CD14-positive monocyte (primary cell): ENCODE measurements around the gene ZDHHC13. TPM values are rescaled to one million over a fixed set of nuclear protein-coding genes. Genes with fewer than 3 reads are reported as not detected.

Experiments
- DNase-seq, 3 donors: peaks; one replicate each; pipeline ENCODE4 v3.0.0-alpha.2; 2011 to 2022
- H2AFZ ChIP-seq: 2 replicates; pipeline ENCODE4 v1.6.0; 2012; ENCODE audit warnings: mild to moderate bottlenecking, low read depth, low read length, inconsistent platforms; ENCODE audit not compliant: insufficient read depth, poor library complexity, severe bottlenecking
- H3K27ac ChIP-seq, 2 donors: 1 replicate in 1 of 2; 2 replicates in 1 of 2; pipeline ENCODE4 v1.5.1; 2012 to 2013; ENCODE audit warnings: low read length in 2 of 2, control low read depth in 1 of 2, inconsistent platforms in 1 of 2, low read depth in 1 of 2, mild to moderate bottlenecking in 1 of 2
- H3K27me3 ChIP-seq, 2 donors: one replicate each; pipeline versions ENCODE4 v1.6.0 to v1.6.1; 2011 to 2013; ENCODE audit warnings: low read length in 2 of 2; ENCODE audit not compliant: control insufficient read depth in 2 of 2, insufficient read depth in 2 of 2
- H3K36me3 ChIP-seq, 2 donors: replicated peaks in 1 of 2; 1 replicate in 1 of 2; 2 replicates in 1 of 2; pipeline versions ENCODE4 v1.5.1 to v1.6.1; 2012 to 2013; ENCODE audit warnings: low read length in 2 of 2, control low read depth in 1 of 2, inconsistent platforms in 1 of 2, mild to moderate bottlenecking in 1 of 2; ENCODE audit not compliant: insufficient read depth in 2 of 2, control insufficient read depth in 1 of 2
- H3K4me1 ChIP-seq, 2 donors: 1 replicate in 1 of 2; 2 replicates in 1 of 2; pipeline versions ENCODE4 v1.5.1 to v1.6.1; 2012 to 2013; ENCODE audit warnings: low read length in 2 of 2, control low read depth in 1 of 2, inconsistent platforms in 1 of 2, mild to moderate bottlenecking in 1 of 2, moderate library complexity in 1 of 2; ENCODE audit not compliant: insufficient read depth in 2 of 2, control insufficient read depth in 1 of 2
- H3K4me2 ChIP-seq: replicated peaks from 2 replicates; pipeline ENCODE3; 2012; ENCODE audit warnings: low read length, moderate library complexity, mild to moderate bottlenecking; ENCODE audit not compliant: poor library complexity, severe bottlenecking; ENCODE audit errors: extremely low read depth
- H3K4me3 ChIP-seq, 3 experiments: fragments of 200-600 bp in 1 of 3; sonication (generic) in 1 of 3; replicated peaks in 1 of 3; 1 replicate in 2 of 3; 2 replicates in 1 of 3; pipeline ENCODE4 v1.5.1; 2011 to 2013; ENCODE audit warnings: low read length in 3 of 3, mild to moderate bottlenecking in 3 of 3, control low read depth in 2 of 3, low read depth in 2 of 3, inconsistent platforms in 1 of 3, moderate library complexity in 1 of 3
- H3K79me2 ChIP-seq: 2 replicates; pipeline ENCODE4 v1.6.0; 2012; ENCODE audit warnings: mild to moderate bottlenecking, control low read depth, inconsistent platforms, low read length, moderate library complexity; ENCODE audit not compliant: insufficient read depth
- H3K9ac ChIP-seq: 2 replicates; pipeline ENCODE4 v1.6.0; 2017; ENCODE audit warnings: low read length, mild to moderate bottlenecking; ENCODE audit not compliant: insufficient read depth, poor library complexity, severe bottlenecking
- H3K9me3 ChIP-seq, 2 donors: replicated peaks in 1 of 2; 1 replicate in 1 of 2; 2 replicates in 1 of 2; pipeline versions ENCODE4 v1.5.1 to v1.6.1; 2012 to 2013; ENCODE audit warnings: low read length in 2 of 2, control low read depth in 1 of 2; ENCODE audit not compliant: control insufficient read depth in 1 of 2, insufficient read depth in 1 of 2
- H4K20me1 ChIP-seq: 2 replicates; pipeline ENCODE4 v1.6.0; 2012; ENCODE audit warnings: mild to moderate bottlenecking, low read length, control low read depth, moderate library complexity; ENCODE audit not compliant: insufficient read depth
- H3K27ac Mint-ChIP-seq, 7 donors: one replicate each; pipeline ENCODE4 v1.8.0; 2020; ENCODE audit warnings: mild to moderate bottlenecking in 7 of 7, mixed read lengths in 7 of 7, moderate library complexity in 6 of 7, inconsistent platforms in 2 of 7
- H3K27me3 Mint-ChIP-seq, 3 donors: one replicate each; pipeline ENCODE4 v1.8.0; 2021 to 2022; ENCODE audit warnings: low read depth in 3 of 3, mild to moderate bottlenecking in 3 of 3, mixed read lengths in 3 of 3, moderate library complexity in 3 of 3, inconsistent platforms in 1 of 3
- H3K36me3 Mint-ChIP-seq, 2 donors: one replicate each; pipeline ENCODE4 v1.8.0; 2020; ENCODE audit warnings: mixed read lengths in 2 of 2, inconsistent platforms in 1 of 2, mild to moderate bottlenecking in 1 of 2
- H3K4me1 Mint-ChIP-seq: one replicate; pipeline ENCODE4 v1.8.0; 2020; ENCODE audit warnings: mild to moderate bottlenecking, mixed read lengths
- H3K4me3 Mint-ChIP-seq, 2 donors: one replicate each; pipeline ENCODE4 v1.8.0; 2020; ENCODE audit warnings: mild to moderate bottlenecking in 2 of 2, mixed read lengths in 2 of 2, moderate library complexity in 1 of 2
- H3K9me3 Mint-ChIP-seq, 7 donors: one replicate each; pipeline ENCODE4 v1.8.0; 2020 to 2022; ENCODE audit warnings: mixed read lengths in 7 of 7, mild to moderate bottlenecking in 6 of 7, moderate library complexity in 6 of 7, inconsistent platforms in 2 of 7
- CTCF ChIP-seq: fragments of 200-600 bp; IDR thresholded peaks from one replicate; pipeline ENCODE4 v1.8.0; 2022; ENCODE audit warnings: antibody characterized with exemption, mild to moderate bottlenecking
- WGBS: methylation state at CpG from one replicate; pipeline ENCODE4 v1.1.5; 2013; ENCODE audit warnings: missing lambda C conversion rate; ENCODE audit not compliant: insufficient coverage; 5-methylcytosine and 5-hydroxymethylcytosine counted together
- intact Hi-C, 2 donors: fragments of 100-400 bp; cut with micrococcal nuclease; formaldehyde crosslinking; loops; one replicate each; pipeline versions ENCODE4 v1.15.0 to v1.15.1; 2023
- polyA plus RNA-seq, 3 donors: library from polyadenylated mRNA; depleted of rRNA in 1 of 3; unstranded in 2 of 3; stranded (reverse) in 1 of 3; fragments of 300-500 nt in 2 of 3; fragments of >200 nt in 1 of 3; fragmentation: Illumina TruSeq in 2 of 3; gene quantifications; 1 replicate in 2 of 3; 2 replicates in 1 of 3; pipeline ENCODE4 v1.2.3, GENCODE V29; 2012 to 2021

ZDHHC13 gene
- polyA plus RNA-seq, 3 donors = 5.6 to 7.5 (median 5.6) TPM

DNA sequence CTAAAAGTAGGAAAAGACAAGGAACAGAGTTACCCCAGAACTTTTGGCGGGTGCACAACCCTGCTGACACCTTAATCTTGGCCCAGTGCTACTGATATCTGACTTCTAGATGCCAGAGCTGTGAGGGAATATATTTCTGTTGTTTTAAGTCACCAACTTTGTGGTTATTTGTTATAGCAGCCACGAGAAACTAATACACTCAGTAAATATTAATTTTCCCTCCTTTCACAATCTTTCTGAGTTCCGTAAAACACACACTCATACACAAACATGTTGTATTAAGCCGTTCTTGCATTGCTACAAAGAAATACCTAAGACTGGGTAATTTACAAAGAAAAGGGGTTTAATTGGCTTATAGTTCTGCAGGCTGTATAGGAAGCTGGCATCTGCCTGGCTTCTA, 16.1 kb upstream of the ZDHHC13 start:
- Histone ChIP-seq H3K4me3 (no peak overlapping the region), H3K27me3 (no peaks in the 10 kb centered on the region), H3K9me3 (no peaks in the 10 kb centered on the region), H4K20me1 (no peaks in the 10 kb centered on the region), H3K79me2 (no peaks in the 10 kb centered on the region), H3K36me3 (no peaks in the 10 kb centered on the region), H3K4me1 (no peaks in the 10 kb centered on the region), H2AFZ (no peak overlapping the region), H3K4me2 (no peak overlapping the region), H3K9ac (no peak overlapping the region), H3K27ac (no peak overlapping the region)
- H3K4me3 Mint-ChIP-seq = no peak overlapping the region
- H3K9me3 Mint-ChIP-seq = peaks cover 0 to 3% (median 2%) of the 10 kb centered on the region in 7 donors
- intact Hi-C loops = no loop called here
- no peak for DNase-seq
- no peak for TF ChIP-seq CTCF
- peaks cover 3 to 4% (median 4%) of the 10 kb centered on the region in 3 donors for H3K27me3 Mint-ChIP-seq
- WGBS = 80% methylated on average over 1 of the region's 4 CpGs
- H3K4me1 Mint-ChIP-seq = no peaks in the 10 kb centered on the region
- peak overlapping the region in 1 of 7 donors; percentile 64 for H3K27ac Mint-ChIP-seq
- no peaks in the 10 kb centered on the region for H3K36me3 Mint-ChIP-seq

DNA sequence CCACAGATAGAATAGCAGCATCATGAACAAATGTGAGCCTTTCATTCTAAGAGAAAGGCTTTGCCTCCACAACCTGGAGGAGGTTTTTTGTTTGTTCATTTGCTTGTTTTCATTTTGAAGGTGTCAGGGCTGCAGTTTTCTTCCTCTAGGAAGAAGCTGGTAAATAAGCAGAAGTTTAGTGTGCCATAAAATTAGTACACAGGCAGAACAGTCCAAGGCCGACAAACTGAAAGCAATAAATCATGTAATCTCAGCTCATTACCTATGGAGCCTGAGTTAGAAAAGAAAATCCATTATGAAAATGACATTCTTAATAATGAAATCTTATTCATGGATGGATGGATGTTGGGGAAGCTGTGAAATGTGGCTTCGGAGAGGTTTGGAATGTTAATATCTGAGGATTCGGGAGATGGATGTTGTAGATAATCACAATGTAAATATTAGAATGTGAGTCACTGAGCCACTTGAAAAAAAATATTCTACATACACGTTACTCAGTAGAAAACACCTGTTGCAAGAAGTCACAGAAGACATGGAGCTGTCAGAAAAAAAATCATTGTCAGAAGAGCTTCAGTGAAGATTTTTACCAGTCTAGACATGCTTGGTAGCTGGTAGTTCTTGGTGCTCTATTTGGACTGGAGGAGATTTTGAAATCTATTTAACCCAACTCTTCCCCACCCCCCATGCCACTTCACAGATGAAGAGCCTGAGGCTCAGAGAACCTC, 15.0 kb upstream of the ZDHHC13 start:
- no CpG with 5 or more reads among the region's 4 CpGs for WGBS
- no peak for TF ChIP-seq CTCF
- Histone ChIP-seq H3K4me2 (no peak overlapping the region), H3K36me3 (no peaks in the 10 kb centered on the region), H3K79me2 (no peaks in the 10 kb centered on the region), H4K20me1 (no peaks in the 10 kb centered on the region), H3K27ac (no peak overlapping the region), H2AFZ (no peak overlapping the region), H3K9me3 (no peaks in the 10 kb centered on the region), H3K9ac (no peak overlapping the region), H3K4me1 (no peaks in the 10 kb centered on the region), H3K27me3 (no peaks in the 10 kb centered on the region), H3K4me3 (no peak overlapping the region)
- Mint-ChIP-seq H3K36me3 (no peaks in the 10 kb centered on the region), H3K4me1 (no peaks in the 10 kb centered on the region), H3K9me3 (peaks cover 0 to 3% (median 2%) of the 10 kb centered on the region in 7 donors), H3K4me3 (no peak overlapping the region), H3K27ac (no peak overlapping the region), H3K27me3 (peaks cover 0 to 4% (median 4%) of the 10 kb centered on the region in 3 donors)
- no peak for DNase-seq
- intact Hi-C loops = no loop called here
